Keratinocyte (primary cell): ENCODE data around the gene TUBB. TPM values are rescaled to one million over a fixed set of nuclear protein-coding genes. Genes with fewer than 3 reads are reported as not detected.

Experiments used
- DNase-seq: peaks from one replicate; pipeline ENCODE4 v3.0.0-alpha.2; 2011; ENCODE audit warnings: low read depth, missing footprints, low spot score
- FAIRE-seq: peaks from 2 replicates; lab custom pipeline; 2011; peaks lifted over from hg19 to GRCh38; lab: Jason Lieb, UNC
- H2AFZ ChIP-seq: 2 replicates; pipeline ENCODE4 v1.6.0; 2012; ENCODE audit warnings: low read length, control low read depth, inconsistent platforms; ENCODE audit not compliant: control insufficient read depth
- H3K27ac ChIP-seq: 2 replicates; pipeline ENCODE4 v1.5.1; 2011; ENCODE audit warnings: low read length; ENCODE audit not compliant: control insufficient read depth, insufficient read depth
- H3K27me3 ChIP-seq: 3 replicates; pipeline ENCODE4 v1.6.0; 2011; ENCODE audit warnings: low read length; ENCODE audit not compliant: control insufficient read depth, insufficient read depth; ENCODE audit errors: extremely low read depth
- H3K36me3 ChIP-seq, 2 experiments: 2 replicates in 1 of 2; 3 replicates in 1 of 2; pipeline ENCODE4 v1.5.1; 2011; ENCODE audit warnings: low read length in 2 of 2, mild to moderate bottlenecking in 1 of 2; ENCODE audit not compliant: control insufficient read depth in 2 of 2, insufficient read depth in 2 of 2; ENCODE audit errors: extremely low read depth in 1 of 2
- H3K4me1 ChIP-seq: 3 replicates; pipeline ENCODE4 v1.5.1; 2011; ENCODE audit warnings: low read length; ENCODE audit not compliant: control insufficient read depth, insufficient read depth; ENCODE audit errors: extremely low read depth
- H3K4me2 ChIP-seq: 3 replicates; pipeline ENCODE4 v1.6.0; 2011; ENCODE audit warnings: low read depth, low read length; ENCODE audit not compliant: control insufficient read depth, insufficient read depth; ENCODE audit errors: extremely low read depth
- H3K4me3 ChIP-seq, 3 experiments: fragments of 200-600 bp in 1 of 3; sonication (generic) in 1 of 3; 2 replicates in 2 of 3; 3 replicates in 1 of 3; pipeline ENCODE4 v1.5.1; 2011 to 2016; ENCODE audit warnings: low read length in 3 of 3, mild to moderate bottlenecking in 3 of 3, control low read depth in 2 of 3, inconsistent platforms in 1 of 3, low read depth in 1 of 3, mixed read lengths in 1 of 3, mixed run types in 1 of 3, moderate library complexity in 1 of 3; ENCODE audit not compliant: control insufficient read depth in 2 of 3, insufficient read depth in 2 of 3; ENCODE audit errors: extremely low read depth in 1 of 3
- H3K79me2 ChIP-seq: 2 replicates; pipeline ENCODE4 v1.6.0; 2012; ENCODE audit warnings: low read length; ENCODE audit not compliant: control insufficient read depth, insufficient read depth
- H3K9ac ChIP-seq: 3 replicates; pipeline ENCODE4 v1.6.0; 2011; ENCODE audit warnings: low read length; ENCODE audit not compliant: control insufficient read depth, insufficient read depth; ENCODE audit errors: extremely low read depth
- H3K9me1 ChIP-seq: 3 replicates; pipeline ENCODE4 v1.6.0; 2011; ENCODE audit warnings: low read length; ENCODE audit not compliant: control insufficient read depth, insufficient read depth; ENCODE audit errors: extremely low read depth
- H3K9me3 ChIP-seq: 2 replicates; pipeline ENCODE4 v1.5.1; 2012; ENCODE audit warnings: low read depth, low read length; ENCODE audit not compliant: control insufficient read depth
- H4K20me1 ChIP-seq: 3 replicates; pipeline ENCODE4 v1.6.0; 2011; ENCODE audit warnings: low read length; ENCODE audit not compliant: control insufficient read depth, insufficient read depth; ENCODE audit errors: extremely low read depth
- EZH2 ChIP-seq: IDR thresholded peaks from one replicate; pipeline ENCODE4 v1.6.1; 2012; ENCODE audit warnings: inconsistent platforms, mild to moderate bottlenecking, low read length, moderate library complexity
- dilution Hi-C: fragments of 300-500 bp; cut with MboI; formaldehyde crosslinking; loops from one replicate; pipeline ENCODE4 v1.7.0; 2020; ENCODE audit warnings: low sequenced_read_pairs; ENCODE audit not compliant: extremely low pct_ligation_motif_present
- polyA plus RNA-seq, 5 experiments: library from polyadenylated mRNA; depleted of rRNA in 3 of 5; stranded (reverse) in 3 of 5; stranded (forward) in 1 of 5; unstranded in 1 of 5; fragments of >200 nt; gene quantifications; 1 replicate in 1 of 5; 2 replicates in 3 of 5; 3 replicates in 1 of 5; pipeline versions ENCODE4 v1.2.1 to v1.2.3, GENCODE V29; 2011 to 2012; ENCODE audit warnings: missing spikeins in 2 of 5, low read depth in 1 of 5, low replicate concordance in 1 of 5
- TF ChIP-seq, protein P1 (sequence below), 3 experiments: IDR thresholded peaks in 1 of 3; conservative IDR thresholded peaks in 1 of 3; optimal IDR thresholded peaks in 1 of 3; 2 replicates in 2 of 3; 3 replicates in 1 of 3; pipeline versions ENCODE3 to v1.5.1; 2011; ENCODE audit warnings: low read length in 3 of 3, mild to moderate bottlenecking in 3 of 3, moderate library complexity in 2 of 3, control low read depth in 1 of 3, inconsistent platforms in 1 of 3; ENCODE audit not compliant: insufficient read depth in 2 of 3; ENCODE audit errors: extremely low read depth in 1 of 3

TUBB gene
- polyA plus RNA-seq, 1 donor (not counting 4 experiments of a cell fraction or from before 2014, with no cell fraction given): 1,159 TPM

- peak within 1 kb of the TSS; percentile 90 for H3K9ac ChIP-seq
- H2AFZ ChIP-seq: peak within 1 kb of the TSS; percentile 55
- no peak for TF ChIP-seq EZH2
- TF ChIP-seq, protein P1, sequence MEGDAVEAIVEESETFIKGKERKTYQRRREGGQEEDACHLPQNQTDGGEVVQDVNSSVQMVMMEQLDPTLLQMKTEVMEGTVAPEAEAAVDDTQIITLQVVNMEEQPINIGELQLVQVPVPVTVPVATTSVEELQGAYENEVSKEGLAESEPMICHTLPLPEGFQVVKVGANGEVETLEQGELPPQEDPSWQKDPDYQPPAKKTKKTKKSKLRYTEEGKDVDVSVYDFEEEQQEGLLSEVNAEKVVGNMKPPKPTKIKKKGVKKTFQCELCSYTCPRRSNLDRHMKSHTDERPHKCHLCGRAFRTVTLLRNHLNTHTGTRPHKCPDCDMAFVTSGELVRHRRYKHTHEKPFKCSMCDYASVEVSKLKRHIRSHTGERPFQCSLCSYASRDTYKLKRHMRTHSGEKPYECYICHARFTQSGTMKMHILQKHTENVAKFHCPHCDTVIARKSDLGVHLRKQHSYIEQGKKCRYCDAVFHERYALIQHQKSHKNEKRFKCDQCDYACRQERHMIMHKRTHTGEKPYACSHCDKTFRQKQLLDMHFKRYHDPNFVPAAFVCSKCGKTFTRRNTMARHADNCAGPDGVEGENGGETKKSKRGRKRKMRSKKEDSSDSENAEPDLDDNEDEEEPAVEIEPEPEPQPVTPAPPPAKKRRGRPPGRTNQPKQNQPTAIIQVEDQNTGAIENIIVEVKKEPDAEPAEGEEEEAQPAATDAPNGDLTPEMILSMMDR (optimal IDR thresholded peaks at IDR 0.05 in 1 of 3, IDR thresholded peaks at IDR 0.05 in 1 of 3, conservative IDR thresholded peaks at IDR 0.05 in 1 of 3; ENCODE audit: extremely low read depth in 1 of 3, insufficient read depth in 2 of 3, low read length in 3 of 3): peak; percentile 69 to 93 (median 78)
- peaks cover 20 to 39% of the 10 kb centered on the region in 2 experiments for H3K36me3 ChIP-seq
- DNase-seq: peak; percentile 85
- no peaks in the 10 kb centered on the region for H3K9me1 ChIP-seq
- peak; percentile 78 for FAIRE-seq
- peaks cover 22% of the 10 kb centered on the region for H3K79me2 ChIP-seq
- H3K4me1 ChIP-seq: peaks cover 7% of the 10 kb centered on the region
- no peaks in the 10 kb centered on the region for H3K9me3 ChIP-seq
- no peaks in the 10 kb centered on the region for H3K27me3 ChIP-seq
- dilution Hi-C loops: no loop called here
- H3K4me3 ChIP-seq: peak within 1 kb of the TSS; percentile 84 to 96 (median 89)
- H3K4me2 ChIP-seq: peak within 1 kb of the TSS; percentile 89
- H3K27ac ChIP-seq: peak within 1 kb of the TSS; percentile 59
- peaks cover 3% of the 10 kb centered on the region for H4K20me1 ChIP-seq
Observed at GRCh38 chr6:30672445-30673253, 47.5 kb upstream of the TUBB start, which contains the start of gene DHX16. DHX16 (minus strand) TSS chr6:30673006; CDS start chr6:30672841, 165 bp downstream.

DNA sequence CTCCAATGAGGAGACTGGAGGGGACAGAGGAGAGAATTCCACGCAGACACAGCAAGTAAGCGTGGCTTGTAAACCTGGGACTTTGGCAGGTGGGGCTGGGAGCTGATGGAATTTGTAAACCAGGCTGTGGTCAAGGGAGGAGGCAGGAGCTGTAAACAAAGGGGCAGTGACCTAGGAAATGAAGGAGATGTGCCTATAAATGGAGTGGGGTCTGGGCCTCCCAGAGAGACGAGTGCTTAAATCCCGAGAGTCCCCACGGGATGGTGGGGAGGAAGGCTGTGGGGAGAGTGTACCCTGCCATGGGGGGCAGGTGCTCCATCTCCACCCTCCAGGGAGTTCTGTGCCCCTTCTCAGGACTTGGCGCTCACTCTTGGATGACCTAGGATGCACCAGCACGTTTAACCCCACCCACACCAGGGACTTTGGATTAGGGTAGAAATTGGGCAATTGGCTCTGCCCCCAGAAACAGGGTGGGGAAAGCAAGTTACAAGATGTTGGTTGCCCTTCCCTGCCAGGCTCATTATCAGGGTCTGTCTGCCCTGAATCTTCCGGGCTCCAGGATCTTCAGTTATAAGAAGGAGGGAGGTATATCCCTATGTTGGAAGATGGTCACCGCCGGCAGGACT is 43.4 kb upstream of the TUBB start:
- no peak overlapping the region for H3K4me3 ChIP-seq
- H3K9ac ChIP-seq: no peak overlapping the region
- no peak for TF ChIP-seq EZH2
- TF ChIP-seq, protein P1 (optimal IDR thresholded peaks at IDR 0.05 in 1 of 3, IDR thresholded peaks at IDR 0.05 in 1 of 3, conservative IDR thresholded peaks at IDR 0.05 in 1 of 3; ENCODE audit: extremely low read depth in 1 of 3, insufficient read depth in 2 of 3, low read length in 3 of 3): no peak
- peaks cover 21% of the 10 kb centered on the region for H3K4me1 ChIP-seq
- FAIRE-seq: no peak
- no peaks in the 10 kb centered on the region for H3K9me1 ChIP-seq
- H4K20me1 ChIP-seq: peaks cover 26% of the 10 kb centered on the region
- no peak overlapping the region for H3K4me2 ChIP-seq
- no peak overlapping the region for H2AFZ ChIP-seq
- H3K36me3 ChIP-seq: peaks cover 18 to 37% of the 10 kb centered on the region in 2 experiments
- dilution Hi-C loops: no loop called here
- H3K9me3 ChIP-seq: no peaks in the 10 kb centered on the region
- H3K27me3 ChIP-seq: no peaks in the 10 kb centered on the region
- H3K79me2 ChIP-seq: peaks cover 44% of the 10 kb centered on the region
- DNase-seq: no peak
- no peak overlapping the region for H3K27ac ChIP-seq
